RKO (cell line): Measurements from ENCODE around the gene CELA3A.
"Not testable (repeated sequence)": the region's sequence is repeated elsewhere in the genome, so short reads cannot be mapped to it uniquely, and the experiment has no call there.

Experiments
- DNase-seq: peaks from one replicate; pipeline ENCODE4 v3.0.0-alpha.2; 2016; ENCODE audit warnings: low spot score

The CELA3A gene

DNA sequence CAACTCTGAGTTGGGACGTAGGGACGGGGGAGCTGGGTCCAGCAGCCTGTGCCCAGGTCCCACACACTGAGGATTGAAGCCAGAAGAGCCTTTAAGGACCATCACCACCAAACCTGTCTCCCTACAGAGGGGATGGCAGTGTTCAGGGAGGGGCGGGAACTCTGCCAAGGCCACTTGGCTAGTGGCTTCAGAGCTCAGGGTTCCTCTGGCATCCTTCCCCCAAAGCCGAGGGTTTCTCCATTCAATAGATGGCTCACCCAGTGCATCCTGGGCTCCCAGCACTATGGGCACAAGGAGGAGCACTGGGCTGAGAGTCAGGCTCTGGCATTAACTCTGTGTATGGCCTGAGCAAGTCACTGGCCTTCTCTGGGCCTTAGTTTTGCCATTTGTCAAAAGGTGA lies 20.2 kb upstream of the CELA3A start:
- not testable (repeated sequence) for DNase-seq

DNA sequence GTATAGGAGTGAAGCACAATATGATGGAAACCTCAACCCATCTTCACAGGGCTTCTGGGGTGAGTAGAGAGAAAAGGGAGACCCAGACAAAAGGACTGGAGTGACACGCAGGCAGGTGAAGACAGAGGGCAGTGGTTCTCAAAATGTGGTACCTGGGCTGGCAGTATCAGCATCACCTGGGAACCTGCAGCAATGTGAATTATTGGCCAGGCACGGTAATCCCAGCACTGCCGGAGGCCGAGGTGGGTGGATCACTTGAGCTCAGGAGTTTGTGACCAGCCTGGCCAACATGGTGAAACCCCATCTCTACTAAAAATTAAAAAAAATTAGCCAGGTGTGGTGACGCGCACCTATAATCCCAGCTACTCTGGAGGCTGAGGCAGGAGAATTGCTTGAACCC lies 19.3 kb upstream of the CELA3A start:
- DNase-seq: not testable (repeated sequence)

DNA sequence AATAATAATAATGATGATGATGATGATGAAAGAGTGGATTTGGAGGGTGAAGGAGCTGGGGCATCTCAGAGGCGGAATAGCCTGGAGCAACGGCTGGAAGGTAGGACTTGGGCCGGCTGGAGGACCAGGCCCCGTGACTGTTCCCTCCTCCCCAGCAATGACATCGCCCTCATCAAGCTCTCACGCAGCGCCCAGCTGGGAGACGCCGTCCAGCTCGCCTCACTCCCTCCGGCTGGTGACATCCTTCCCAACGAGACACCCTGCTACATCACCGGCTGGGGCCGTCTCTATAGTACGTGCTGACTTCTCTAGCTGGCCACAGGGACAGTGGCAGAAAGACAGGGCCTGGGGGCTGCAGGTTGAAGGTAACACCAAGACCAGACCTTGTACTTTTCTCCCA lies 17.9 kb upstream of the CELA3A start:
- not testable (repeated sequence) for DNase-seq

DNA sequence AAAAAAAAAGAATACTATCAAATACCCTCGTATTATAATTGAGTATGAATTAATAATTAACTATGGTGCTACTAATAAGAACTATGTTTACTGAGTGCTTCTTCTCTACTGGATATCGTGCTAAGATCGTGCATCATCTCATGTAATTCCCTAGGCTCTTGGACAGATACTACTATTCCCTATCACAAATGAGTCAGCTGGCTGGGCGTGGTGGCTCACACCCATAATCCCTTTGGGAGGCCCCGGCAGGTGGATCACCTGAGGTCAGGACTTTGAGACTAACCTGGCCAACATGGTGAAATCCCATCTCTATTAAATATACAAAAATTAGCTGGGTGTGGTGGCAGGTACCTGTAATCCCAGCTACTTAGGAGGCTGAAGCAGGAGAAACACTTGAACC lies 15.6 kb upstream of the CELA3A start:
- DNase-seq: not testable (repeated sequence)

DNA sequence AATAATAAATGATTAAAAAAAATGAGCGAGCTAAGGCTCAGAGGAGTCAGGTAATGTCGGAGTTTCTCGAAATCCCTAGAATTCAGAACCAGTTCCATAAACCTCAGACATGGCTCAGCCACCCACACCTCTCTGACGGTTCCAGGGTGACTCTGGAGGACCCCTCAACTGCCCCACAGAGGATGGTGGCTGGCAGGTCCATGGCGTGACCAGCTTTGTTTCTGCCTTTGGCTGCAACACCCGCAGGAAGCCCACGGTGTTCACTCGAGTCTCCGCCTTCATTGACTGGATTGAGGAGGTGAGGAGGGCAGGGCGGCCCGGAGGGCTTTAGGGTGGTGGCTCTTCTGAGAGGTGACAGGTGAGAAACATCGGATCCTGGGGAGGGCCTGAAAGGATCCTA lies 15.1 kb upstream of the CELA3A start:
- DNase-seq: not testable (repeated sequence)

DNA sequence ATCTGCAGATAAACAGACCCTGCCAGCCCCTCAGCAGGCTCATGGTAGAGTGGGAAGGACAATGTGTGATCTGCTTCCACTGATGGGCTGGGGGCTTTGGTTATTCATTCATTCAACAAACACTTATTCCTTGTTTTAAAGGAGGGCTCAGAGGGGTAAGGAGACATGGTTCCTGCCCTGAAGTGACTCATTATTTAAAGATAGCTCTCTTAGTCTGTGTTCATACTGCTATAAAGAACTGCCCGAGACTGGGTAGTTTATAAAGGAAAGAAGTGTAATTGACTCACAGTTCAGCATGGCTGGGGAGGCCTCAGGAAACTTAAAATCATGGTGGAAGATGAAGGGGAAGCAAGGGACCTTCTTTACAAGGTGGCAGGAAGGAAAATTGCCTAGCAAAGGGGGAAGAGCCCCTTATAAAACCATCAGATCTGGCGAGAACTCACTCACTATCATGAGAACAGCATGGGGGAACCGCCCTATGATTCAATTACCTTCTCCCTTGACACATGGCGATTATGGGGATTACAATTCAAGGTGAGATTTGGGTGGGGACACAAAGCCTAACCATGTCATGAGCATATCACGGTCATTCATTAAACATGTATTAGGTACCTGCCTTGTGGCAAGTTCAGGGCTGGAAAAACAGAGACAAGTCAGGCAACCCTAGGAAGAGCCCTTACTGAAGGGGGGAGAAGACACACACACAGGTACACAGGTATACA lies 11.6 kb upstream of the CELA3A start:
- not testable (repeated sequence) for DNase-seq

DNA sequence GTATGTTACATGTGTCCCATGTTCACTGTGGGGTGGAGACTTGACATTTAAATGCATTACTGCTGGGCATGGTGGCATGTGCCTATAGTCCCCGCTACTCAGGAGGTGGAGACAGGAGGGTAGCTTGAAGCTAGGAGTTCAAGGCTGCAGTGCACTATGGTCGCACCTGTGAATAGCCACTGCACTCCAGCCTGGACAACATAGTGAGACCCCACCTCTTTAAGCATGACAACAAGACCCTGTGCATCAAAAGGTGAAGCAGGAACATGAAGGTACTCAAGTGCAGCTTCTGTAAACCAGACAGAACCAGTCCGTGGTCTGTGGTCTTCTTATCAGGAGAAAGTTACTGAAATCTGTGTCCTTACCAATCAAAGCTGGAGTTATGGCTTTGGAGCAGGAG lies 9.3 kb upstream of the CELA3A start:
- DNase-seq: not testable (repeated sequence)

DNA sequence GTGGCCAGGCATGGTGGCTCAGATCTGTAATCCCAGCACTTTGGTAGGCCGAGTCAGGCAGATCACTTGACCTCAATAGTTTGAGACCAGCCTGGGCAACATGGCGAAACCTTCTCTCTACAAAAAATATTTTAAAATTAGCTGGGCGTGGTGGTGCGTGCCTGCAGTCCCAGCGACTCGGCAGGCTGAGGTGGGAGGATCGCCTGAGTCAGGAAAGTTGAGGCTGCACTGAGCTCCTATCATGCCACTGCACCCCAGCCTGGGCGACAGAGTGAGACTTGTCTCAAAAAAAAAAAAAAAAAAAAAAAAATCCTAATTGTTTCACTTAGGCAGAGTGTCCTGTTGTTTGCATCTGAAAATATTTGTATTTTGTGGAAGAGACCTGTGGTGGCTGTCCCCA lies 6.7 kb upstream of the CELA3A start:
- DNase-seq: not testable (repeated sequence)

DNA sequence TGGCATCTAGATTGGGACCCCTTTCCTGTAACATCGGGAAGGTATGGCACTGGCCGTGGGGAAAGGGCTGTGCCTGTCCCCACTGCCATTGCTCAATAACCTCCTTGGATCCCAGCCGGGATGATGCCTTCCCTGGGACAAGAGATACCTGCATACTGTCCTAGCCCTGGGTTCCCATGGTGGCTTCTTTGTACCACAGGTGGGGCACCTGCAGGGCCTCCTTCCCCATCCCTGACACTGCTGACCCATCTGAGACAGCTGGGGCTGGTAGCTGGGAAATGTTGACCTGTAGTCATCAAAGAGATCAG lies 4.8 kb upstream of the CELA3A start:
- DNase-seq: not testable (repeated sequence)

DNA sequence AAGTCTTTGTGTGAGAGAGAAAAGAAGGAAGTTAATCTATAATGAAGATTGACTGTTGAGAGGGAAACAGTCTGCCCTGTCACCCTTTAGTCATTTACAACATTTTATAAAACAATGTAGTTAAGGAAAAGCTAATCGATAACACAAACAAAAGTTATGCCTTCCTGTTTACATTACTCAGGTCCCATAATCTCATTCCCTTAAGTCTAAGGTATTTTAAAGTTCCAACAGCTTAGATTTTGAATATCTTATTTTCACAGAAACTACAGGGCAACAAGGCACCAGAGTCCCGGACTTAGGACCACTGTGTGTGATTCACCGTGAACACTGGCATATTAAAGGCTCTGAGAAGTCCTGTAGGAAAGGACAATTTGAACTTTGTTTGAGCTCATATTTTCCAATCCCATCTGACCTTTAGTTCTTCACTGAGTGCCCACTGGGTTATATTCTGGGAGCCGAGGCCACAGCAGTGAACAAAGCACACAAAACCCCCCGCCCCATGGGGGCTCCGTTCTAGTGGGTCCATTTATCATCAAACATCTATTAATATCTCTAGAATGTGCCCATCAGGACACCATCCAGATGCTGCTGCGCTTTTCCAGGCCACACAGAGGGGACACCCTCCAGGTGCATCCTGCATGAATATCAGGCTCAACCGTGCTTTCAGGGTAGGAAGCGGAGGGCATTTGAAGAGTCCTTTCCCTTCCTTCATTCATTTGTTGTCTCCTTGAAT lies 3.4 kb upstream of the CELA3A start:
- not testable (repeated sequence) for DNase-seq

DNA sequence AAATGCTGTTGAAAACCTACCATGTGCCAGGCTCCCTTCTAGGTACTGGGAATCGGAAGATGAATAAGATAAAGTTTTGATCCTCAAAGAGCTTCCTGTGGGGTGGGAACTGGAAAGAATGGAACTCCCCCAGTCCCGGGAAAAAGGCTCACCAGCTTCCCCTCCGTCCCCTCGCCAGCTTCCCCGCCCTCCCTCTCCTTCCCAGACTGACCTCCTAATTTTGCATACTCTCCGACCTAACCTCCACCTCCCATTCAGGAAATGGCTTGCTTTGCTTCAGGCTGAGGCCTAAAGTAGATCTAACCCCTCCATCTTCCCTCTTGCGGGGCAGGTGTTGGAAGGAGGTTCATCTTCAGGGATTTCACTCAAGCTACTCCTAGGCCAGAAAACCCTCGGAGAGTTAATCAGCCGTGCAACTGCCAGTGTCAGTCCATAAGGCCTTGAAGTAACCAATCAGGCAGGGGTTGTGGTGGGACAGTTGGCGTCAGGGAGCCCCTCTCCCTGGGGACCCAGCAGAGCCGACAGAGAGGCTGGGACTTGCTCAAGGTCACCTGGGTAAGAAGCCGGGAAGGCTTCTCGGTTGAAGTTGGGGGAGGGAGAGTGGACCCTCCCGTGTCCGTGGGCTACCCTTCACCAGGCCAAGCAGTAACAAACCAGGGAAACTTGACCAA lies 2.7 kb upstream of the CELA3A start:
- not testable (repeated sequence) for DNase-seq

DNA sequence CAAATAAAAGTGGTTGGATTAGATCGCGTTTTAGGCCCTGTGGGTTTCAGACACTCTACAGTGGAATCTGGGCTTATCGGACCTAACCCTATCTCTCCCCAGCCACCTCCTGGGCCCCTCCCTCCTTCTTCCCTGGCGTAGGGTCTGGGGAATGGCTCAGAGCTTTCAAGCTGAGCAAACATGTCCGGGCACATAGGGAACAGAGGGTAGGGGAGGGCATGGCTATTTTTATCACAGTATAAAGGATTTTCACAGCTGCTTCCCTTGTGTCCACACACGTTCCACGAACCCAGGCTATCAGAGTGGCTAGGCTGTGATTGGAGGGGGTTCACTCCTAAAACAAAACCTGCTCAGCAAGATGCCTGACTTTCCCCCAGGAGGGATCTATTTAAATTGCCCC lies 1.8 kb upstream of the CELA3A start:
- not testable (repeated sequence) for DNase-seq

DNA sequence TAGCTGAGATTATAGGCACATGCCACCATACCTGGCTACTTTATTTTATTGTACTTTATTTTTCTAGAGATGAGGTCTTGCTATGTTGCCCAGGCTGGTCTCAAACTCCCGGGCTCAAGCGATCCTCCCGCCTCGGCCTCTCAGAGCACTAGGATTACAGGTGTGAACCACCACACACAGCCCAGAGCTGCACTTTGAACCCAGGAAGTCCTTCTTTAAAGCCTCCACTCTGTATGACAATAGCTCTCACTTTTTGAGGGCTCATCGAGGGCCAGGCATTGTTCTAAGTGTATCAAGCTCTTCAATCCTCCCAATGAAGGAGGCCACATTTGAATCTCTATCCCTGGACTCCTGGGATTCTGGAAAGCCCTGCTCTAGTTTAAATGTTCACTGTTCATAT lies 1.0 kb downstream of the CELA3A start:
- not testable (repeated sequence) for DNase-seq

DNA sequence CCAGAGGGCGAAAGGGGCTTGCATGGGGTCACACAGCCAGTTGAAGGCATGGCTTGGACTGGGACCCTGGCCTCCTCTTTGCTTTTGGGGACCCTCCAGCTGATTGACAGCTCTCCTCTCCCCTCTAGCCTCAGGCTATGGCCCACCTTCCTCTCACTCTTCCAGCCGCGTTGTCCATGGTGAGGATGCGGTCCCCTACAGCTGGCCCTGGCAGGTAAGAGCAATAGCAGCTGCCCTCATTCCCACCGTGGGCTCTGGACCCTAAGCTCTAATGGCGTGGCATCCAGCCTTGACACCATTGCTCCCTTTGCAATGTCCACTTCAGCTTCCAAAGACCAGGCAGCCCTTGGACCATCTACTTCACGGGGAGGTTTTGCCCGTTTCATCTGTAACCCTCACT lies 1.4 kb downstream of the CELA3A start:
- DNase-seq: not testable (repeated sequence)

DNA sequence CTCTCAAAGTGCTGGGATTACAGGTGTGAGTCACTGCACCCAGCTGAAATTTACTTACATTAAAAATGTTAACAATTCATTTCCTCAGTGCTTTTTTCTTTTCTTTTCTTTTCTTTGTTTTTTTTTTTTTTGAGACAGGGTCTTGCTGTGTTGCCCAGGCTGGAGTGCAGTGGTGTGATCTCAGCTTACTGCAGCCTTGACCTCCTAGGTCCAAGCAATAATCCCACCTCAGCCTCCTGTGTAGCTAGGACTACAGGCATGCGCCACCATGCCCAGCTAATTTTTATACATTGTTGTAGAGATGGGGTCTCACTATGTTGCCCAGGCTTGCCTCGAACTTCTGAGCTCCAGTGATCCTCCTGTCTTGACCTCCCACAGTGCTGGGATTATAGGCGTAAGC lies 2.5 kb downstream of the CELA3A start:
- DNase-seq: not testable (repeated sequence)

DNA sequence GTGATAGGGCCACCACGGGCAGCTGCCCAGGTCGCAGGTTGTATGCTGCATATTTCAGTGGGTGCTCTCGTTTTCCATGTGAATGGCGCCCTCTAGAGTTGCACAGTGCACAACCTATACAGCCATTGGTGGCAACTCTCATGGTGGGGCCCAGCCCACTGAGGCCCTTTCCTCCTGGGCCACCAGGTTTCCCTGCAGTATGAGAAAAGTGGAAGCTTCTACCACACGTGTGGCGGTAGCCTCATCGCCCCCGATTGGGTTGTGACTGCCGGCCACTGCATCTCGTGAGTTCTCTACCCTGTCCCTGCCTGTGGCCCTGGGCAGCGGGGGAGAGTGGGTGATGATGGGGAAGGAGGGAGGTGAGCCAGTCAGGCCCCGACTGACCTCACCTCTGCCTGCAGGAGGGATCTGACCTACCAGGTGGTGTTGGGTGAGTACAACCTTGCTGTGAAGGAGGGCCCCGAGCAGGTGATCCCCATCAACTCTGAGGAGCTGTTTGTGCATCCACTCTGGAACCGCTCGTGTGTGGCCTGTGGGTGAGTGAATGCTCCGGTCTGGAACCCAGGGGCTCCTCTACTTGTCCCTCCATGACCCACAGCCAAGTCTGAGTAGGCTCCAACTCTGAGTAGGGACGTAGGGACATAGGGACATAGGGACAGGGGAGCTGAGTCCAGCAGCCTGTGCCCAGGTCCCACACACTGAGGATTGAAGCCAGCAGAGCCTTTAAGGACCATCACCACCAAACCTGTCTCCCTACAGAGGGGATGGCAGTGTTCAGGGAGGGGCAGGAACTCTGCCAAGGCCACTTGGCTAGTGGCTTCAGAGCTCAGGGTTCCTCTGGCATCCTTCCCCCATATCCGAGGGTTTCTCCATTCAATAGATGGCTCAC lies 4.0 kb downstream of the CELA3A start:
- DNase-seq: not testable (repeated sequence)

DNA sequence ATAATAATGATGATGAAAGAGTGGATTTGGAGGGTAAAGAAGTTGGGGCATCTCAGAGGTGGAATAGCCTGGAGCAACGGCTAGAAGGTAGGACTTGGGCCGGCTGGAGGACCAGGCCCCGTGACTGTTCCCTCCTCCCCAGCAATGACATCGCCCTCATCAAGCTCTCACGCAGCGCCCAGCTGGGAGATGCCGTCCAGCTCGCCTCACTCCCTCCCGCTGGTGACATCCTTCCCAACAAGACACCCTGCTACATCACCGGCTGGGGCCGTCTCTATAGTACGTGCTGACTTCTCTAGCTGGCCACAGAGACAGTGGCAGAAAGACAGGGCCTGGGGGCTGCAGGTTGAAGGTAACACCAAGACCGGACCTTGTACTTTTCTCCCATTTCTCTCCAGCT lies 5.3 kb downstream of the CELA3A start:
- not testable (repeated sequence) for DNase-seq

DNA sequence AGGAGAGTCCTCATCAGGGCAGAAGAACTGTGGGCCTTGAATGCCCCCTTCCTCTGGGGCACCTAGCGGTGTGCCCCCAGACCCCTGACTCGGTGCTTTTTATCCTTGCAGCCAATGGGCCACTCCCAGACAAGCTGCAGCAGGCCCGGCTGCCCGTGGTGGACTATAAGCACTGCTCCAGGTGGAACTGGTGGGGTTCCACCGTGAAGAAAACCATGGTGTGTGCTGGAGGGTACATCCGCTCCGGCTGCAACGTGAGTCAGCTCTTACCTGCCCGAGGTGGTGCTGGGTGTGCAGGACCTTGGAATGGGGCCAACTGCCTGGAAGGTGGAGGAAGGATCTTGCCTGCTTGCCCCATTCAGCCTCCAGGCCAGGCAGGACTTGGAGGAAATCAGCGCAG lies 5.8 kb downstream of the CELA3A start:
- not testable (repeated sequence) for DNase-seq

DNA sequence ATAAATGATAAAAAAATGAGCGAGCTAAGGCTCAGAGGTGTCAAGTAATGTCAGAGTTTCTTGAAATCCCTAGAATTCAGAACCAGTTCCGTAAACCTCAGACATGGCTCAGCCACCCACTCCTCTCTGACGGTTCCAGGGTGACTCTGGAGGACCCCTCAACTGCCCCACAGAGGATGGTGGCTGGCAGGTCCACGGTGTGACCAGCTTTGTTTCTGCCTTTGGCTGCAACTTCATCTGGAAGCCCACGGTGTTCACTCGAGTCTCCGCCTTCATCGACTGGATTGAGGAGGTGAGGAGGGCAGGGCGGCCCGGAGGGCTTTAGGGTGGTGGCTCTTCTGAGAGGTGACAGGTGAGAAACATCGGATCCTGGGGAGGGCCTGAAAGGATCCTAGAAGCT lies 8.1 kb downstream of the CELA3A start:
- DNase-seq: not testable (repeated sequence)

DNA sequence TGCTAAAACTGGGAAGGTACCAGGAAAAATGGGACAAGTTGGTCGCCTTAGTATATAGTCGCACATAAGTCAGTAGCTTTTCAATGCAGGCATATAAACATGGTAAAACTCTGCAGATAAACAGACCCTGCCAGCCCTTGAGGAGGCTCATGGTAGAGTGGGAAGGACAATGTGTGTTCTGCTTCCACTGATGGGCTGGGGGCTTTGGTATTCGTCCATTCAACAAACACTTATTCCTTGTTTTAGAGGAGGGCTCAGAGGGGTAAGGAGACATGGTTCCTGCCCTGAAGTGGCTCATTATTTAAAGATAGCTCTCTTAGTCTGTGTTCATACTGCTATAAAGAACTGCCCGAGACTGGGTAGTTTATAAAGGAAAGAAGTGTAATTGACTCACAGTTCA lies 11.3 kb downstream of the CELA3A start:
- DNase-seq: not testable (repeated sequence)

DNA sequence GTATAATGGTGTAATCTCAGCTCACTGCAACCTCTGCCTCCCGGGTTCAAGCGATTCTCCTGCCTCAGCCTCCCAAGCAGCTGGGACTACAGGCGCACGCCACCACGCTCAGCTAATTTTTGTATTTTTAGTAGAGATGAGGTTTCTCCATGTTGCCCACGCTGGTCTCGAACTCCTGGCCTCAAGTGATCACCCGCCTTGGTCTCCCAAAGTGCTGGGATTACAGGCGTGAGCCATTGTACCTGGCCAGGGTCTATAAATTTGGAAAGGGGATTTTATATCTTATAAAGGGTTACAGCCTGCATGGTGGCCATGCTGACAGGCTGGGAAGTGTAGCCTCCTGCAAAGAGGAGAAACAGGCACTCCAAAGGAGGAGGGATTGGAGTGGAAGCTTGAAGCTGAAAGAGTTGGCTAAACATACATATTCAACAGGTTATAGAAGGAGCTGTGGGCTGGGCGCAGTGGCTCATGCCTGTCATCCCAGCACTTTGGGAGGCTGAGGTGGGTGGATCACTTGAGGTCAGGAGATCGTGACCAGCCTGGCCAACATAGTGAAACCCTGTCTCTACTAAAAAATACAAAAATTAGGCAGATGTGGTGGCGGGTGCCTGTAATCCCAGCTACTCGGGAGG lies 13.2 kb downstream of the CELA3A start:
- not testable (repeated sequence) for DNase-seq
